DND-41 (cell line): ENCODE measurements around the gene CACNB3.

Source experiments
- ATAC-seq: fragments of 200-7000 bp; cut with Tn5 transposase; 3 replicates; pipeline ENCODE4 v1.9.1; 2021; ENCODE audit warnings: low read depth; ENCODE audit not compliant: insufficient read depth
- DNase-seq: peaks from one replicate; pipeline ENCODE4 v3.0.0-alpha.2; 2020
- H2AFZ ChIP-seq: 2 replicates; pipeline ENCODE4 v1.6.0; 2012; ENCODE audit warnings: low read depth, low read length
- H3K27ac ChIP-seq: 2 replicates; pipeline ENCODE4 v1.5.1; 2012; ENCODE audit warnings: low read length, inconsistent platforms
- H3K27me3 ChIP-seq: fragments of 200-600 bp; sonication (generic); 2 replicates; pipeline ENCODE4 v1.6.0; 2012; ENCODE audit warnings: low read length, mild to moderate bottlenecking, inconsistent platforms; ENCODE audit not compliant: insufficient read depth, poor library complexity
- H3K36me3 ChIP-seq: 2 replicates; pipeline ENCODE4 v1.5.1; 2012; ENCODE audit warnings: low read length, inconsistent platforms; ENCODE audit not compliant: insufficient read depth
- H3K4me1 ChIP-seq: 2 replicates; pipeline ENCODE4 v1.5.1; 2012; ENCODE audit warnings: mild to moderate bottlenecking, low read length; ENCODE audit not compliant: insufficient read depth
- H3K4me2 ChIP-seq: 2 replicates; pipeline ENCODE4 v1.6.0; 2012; ENCODE audit warnings: mild to moderate bottlenecking, moderate library complexity, low read length, inconsistent platforms; ENCODE audit not compliant: insufficient read depth
- H3K4me3 ChIP-seq, 2 experiments: fragments of 200-600 bp in 1 of 2; shearing (Covaris generic) in 1 of 2; 2 replicates each; pipeline ENCODE4 v1.5.1; 2012 to 2016; ENCODE audit warnings: inconsistent platforms in 2 of 2, low read length in 2 of 2, mild to moderate bottlenecking in 2 of 2, low read depth in 1 of 2, moderate library complexity in 1 of 2
- H3K79me2 ChIP-seq: 2 replicates; pipeline ENCODE4 v1.6.0; 2012; ENCODE audit warnings: low read length, inconsistent platforms; ENCODE audit not compliant: insufficient read depth
- H3K9ac ChIP-seq: 2 replicates; pipeline ENCODE4 v1.6.0; 2012; ENCODE audit warnings: low read depth, mild to moderate bottlenecking, inconsistent platforms, low read length, moderate library complexity
- H3K9me3 ChIP-seq: 2 replicates; pipeline ENCODE4 v1.5.1; 2012; ENCODE audit warnings: low read length, moderate library complexity, mild to moderate bottlenecking, inconsistent platforms; ENCODE audit not compliant: insufficient read depth, severe bottlenecking
- H4K20me1 ChIP-seq: 2 replicates; pipeline ENCODE4 v1.6.0; 2012; ENCODE audit warnings: low read length; ENCODE audit not compliant: insufficient read depth
- EZH2 ChIP-seq: IDR thresholded peaks from 3 replicates; pipeline ENCODE4 v1.6.1; 2012; ENCODE audit warnings: borderline replicate concordance, low read depth, mild to moderate bottlenecking, moderate library complexity, low read length, inconsistent platforms; ENCODE audit not compliant: severe bottlenecking
- TF ChIP-seq, protein P1 (sequence below): IDR thresholded peaks from 2 replicates; pipeline ENCODE4 v1.5.1; 2012; ENCODE audit warnings: borderline replicate concordance, low read length, moderate library complexity, mild to moderate bottlenecking; ENCODE audit not compliant: poor library complexity, severe bottlenecking; ENCODE audit errors: extremely low read depth

Gene CACNB3

DNA sequence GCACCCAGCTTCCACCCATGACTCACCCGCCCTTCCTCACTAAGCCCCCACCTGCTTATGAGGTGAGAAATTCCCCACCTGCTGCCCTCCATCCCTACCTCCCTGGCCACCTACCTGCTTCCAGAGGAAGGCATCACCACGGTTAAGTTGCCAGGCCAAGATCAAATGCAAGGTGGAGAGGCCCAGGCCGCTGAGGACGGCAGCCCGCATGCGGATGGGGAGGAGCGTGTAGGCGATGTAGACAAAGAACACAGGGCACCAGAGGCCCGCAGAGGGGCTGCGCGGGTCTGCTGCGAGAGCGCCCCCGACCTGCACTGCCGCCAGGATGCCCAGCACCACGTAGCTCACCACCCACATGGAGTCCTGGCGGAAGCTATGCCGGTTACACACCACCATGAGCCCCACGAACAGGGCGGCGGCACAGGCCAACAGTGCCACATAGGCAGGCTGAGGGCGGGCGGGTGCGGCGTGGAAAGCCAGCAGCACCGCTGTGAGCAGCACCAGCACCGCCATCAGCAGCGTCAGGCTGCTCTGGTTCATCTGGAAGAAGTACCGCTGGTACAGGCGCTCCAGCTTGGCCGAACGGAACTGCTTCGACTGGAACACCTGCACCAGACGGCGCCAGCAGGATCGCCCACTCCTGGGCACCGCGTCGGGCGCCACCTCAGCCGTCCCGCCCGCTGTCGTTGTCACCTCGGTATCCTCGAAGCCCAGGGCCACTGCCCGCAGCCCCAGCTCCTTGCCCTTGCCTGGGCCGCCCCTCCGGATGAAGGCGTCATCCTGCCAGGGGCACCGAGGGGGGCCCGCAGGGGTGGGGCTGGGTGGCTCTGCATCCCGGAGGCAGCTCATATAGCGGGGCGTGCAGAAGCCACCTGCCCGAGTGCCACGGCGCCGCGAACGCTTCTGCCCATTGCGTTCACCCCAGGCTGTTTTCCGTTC is 35.6 kb upstream of the CACNB3 start:
- Histone ChIP-seq H2AFZ (no peak overlapping the region), H3K4me3 (no peak overlapping the region), H3K79me2 (no peaks in the 10 kb centered on the region), H3K27me3 (peaks cover 6% of the 10 kb centered on the region), H3K9me3 (no peaks in the 10 kb centered on the region), H3K4me2 (no peak overlapping the region), H3K9ac (no peak overlapping the region), H3K4me1 (no peaks in the 10 kb centered on the region), H4K20me1 (no peaks in the 10 kb centered on the region), H3K36me3 (no peaks in the 10 kb centered on the region), H3K27ac (no peak overlapping the region)
- ATAC-seq (no peak), DNase-seq (no peak)
- TF ChIP-seq EZH2 = no peak
- TF ChIP-seq, protein P1, sequence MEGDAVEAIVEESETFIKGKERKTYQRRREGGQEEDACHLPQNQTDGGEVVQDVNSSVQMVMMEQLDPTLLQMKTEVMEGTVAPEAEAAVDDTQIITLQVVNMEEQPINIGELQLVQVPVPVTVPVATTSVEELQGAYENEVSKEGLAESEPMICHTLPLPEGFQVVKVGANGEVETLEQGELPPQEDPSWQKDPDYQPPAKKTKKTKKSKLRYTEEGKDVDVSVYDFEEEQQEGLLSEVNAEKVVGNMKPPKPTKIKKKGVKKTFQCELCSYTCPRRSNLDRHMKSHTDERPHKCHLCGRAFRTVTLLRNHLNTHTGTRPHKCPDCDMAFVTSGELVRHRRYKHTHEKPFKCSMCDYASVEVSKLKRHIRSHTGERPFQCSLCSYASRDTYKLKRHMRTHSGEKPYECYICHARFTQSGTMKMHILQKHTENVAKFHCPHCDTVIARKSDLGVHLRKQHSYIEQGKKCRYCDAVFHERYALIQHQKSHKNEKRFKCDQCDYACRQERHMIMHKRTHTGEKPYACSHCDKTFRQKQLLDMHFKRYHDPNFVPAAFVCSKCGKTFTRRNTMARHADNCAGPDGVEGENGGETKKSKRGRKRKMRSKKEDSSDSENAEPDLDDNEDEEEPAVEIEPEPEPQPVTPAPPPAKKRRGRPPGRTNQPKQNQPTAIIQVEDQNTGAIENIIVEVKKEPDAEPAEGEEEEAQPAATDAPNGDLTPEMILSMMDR = no peak

DNA sequence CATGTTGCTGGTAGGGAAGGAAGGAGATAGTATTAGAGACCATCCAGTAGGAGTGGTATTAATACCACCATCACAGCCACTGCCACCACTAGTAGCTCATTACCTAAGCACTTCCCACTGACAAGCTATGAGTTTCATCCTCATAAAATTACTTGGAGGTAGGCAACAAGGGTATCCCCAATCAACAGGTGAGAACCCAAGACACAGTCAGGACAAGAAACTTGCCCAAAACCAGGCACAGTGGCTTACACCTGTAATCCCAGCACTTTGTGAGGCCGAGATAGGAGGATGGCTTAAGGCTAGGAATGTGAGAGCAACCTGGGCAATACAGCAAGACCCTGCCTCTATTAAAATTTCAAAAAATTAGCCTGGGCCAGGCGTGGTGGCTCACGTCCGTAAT is 34.9 kb upstream of the CACNB3 start:
- Histone ChIP-seq H3K4me2 (no peak overlapping the region), H3K79me2 (no peaks in the 10 kb centered on the region), H3K36me3 (no peaks in the 10 kb centered on the region), H3K9ac (no peak overlapping the region), H3K4me1 (no peaks in the 10 kb centered on the region), H3K27ac (no peak overlapping the region), H3K9me3 (no peaks in the 10 kb centered on the region), H2AFZ (no peak overlapping the region), H3K4me3 (no peak overlapping the region), H4K20me1 (no peaks in the 10 kb centered on the region), H3K27me3 (peaks cover 6% of the 10 kb centered on the region)
- ATAC-seq (no peak), DNase-seq (no peak)
- no peak for TF ChIP-seq EZH2
- TF ChIP-seq, protein P1 = no peak

DNA sequence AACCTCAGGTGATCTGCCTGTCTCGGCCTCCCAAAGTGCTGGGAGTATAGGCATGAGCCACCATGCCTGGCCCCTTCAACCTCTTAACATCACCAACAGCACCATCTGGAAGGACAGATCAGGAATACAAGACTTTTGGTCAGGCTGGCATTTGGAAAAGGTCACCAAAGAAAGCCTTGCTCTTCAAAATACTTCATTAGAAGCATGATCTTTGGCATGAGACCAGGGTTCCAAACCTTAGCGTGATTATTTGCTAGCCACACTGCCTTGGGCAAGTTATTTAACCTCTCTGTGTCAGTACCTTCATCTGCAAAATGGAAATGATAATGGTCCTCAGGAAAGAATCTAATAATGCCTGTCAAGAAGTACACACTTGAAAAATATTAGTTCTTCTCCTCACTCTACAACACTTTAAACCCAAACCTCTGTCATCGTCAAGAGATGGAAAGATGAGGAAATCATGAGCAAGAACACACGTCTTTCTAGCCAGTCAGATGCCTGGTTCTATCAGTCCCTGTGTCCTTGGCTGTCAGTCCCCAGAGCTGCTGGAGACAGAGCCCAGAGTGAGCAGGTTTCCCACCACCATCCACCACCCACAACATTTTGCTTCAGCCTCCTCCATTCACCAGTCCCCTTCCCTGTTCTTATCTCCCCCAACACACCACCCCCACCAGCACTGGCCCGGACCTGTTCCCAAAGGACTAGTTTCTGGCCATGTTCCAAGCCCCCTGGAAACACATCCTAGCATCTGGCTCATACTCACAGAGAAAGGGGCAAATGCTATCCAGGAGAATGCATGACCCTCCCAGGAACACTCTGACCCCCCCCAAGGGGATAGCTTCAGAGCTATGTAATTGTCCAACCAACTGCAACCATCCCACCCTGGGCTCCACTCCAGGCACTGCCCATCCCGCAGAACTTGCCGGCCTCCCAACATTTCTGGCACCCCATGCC is 31.4 kb upstream of the CACNB3 start:
- H3K9ac ChIP-seq = no peak overlapping the region
- no peak overlapping the region for H3K27ac ChIP-seq
- no peak overlapping the region for H3K4me2 ChIP-seq
- H3K79me2 ChIP-seq = no peaks in the 10 kb centered on the region
- peaks cover 6% of the 10 kb centered on the region for H3K27me3 ChIP-seq
- DNase-seq = no peak
- TF ChIP-seq, protein P1 = no peak
- TF ChIP-seq EZH2 = no peak
- no peak for ATAC-seq
- no peaks in the 10 kb centered on the region for H3K36me3 ChIP-seq
- H3K4me3 ChIP-seq = no peak overlapping the region
- no peak overlapping the region for H2AFZ ChIP-seq
- no peaks in the 10 kb centered on the region for H4K20me1 ChIP-seq
- H3K9me3 ChIP-seq = no peaks in the 10 kb centered on the region
- no peaks in the 10 kb centered on the region for H3K4me1 ChIP-seq
